HuH-7 (cell line): Measurements from ENCODE around the gene SHMT2.

ENCODE experiments used
- DNase-seq: peaks from one replicate; pipeline ENCODE4 v3.0.0; 2011; ENCODE audit warnings: low spot score

The SHMT2 gene

GRCh38 chr12:57227315-57228115 is 2.0 kb upstream of the SHMT2 start:
- DNase-seq = no peak

- DNase-seq = no peak
Observed at GRCh38 chr12:57229046-57229633, 371 bp upstream of the SHMT2 start.

- no peak for DNase-seq
Observed at GRCh38 chr12:57230381-57231155, 1.1 kb downstream of the SHMT2 start.

- DNase-seq = no peak
Observed at GRCh38 chr12:57231276-57232021, 1.9 kb downstream of the SHMT2 start.

- DNase-seq = no peak
Observed at GRCh38 chr12:57232156-57232756, 2.7 kb downstream of the SHMT2 start.

- DNase-seq = no peak
Observed at GRCh38 chr12:57233357-57234232, 4.1 kb downstream of the SHMT2 start.

GRCh38 chr12:57234233-57234570 is 4.7 kb downstream of the SHMT2 start:
- DNase-seq = no peak

GRCh38 chr12:57234571-57235016 is 5.1 kb downstream of the SHMT2 start:
- no peak for DNase-seq

- DNase-seq = no peak
Observed at GRCh38 chr12:57235017-57235727, 5.7 kb downstream of the SHMT2 start.

GRCh38 chr12:57235728-57236131 is 6.2 kb downstream of the SHMT2 start:
- DNase-seq = no peak

GRCh38 chr12:57236201-57236924 is 6.9 kb downstream of the SHMT2 start:
- no peak for DNase-seq

GRCh38 chr12:57236925-57237595 is 7.5 kb downstream of the SHMT2 start:
- DNase-seq = no peak

- DNase-seq = no peak
Observed at GRCh38 chr12:57237596-57237931, 8.1 kb downstream of the SHMT2 start.

- DNase-seq = peak; percentile 74
Observed at GRCh38 chr12:57237932-57238853, 8.7 kb downstream of the SHMT2 start.

- DNase-seq = peak; percentile 98
Observed at GRCh38 chr12:57238854-57239554, 9.5 kb downstream of the SHMT2 start.

GRCh38 chr12:57239587-57240065 is 10.1 kb downstream of the SHMT2 start:
- no peak for DNase-seq
